SIG-M5 (cell line): ENCODE measurements around the gene ITLN2.
"Not testable (repeated sequence)": the region's sequence is repeated elsewhere in the genome, so short reads cannot be mapped to it uniquely, and the experiment has no call there.

Experiments used
- DNase-seq: peaks from one replicate; lab custom pipeline; 2025; lab: John Stamatoyannopoulos, UW

Gene ITLN2

GRCh38 chr1:160954158-160955104 lies at the start of gene ITLN2:
Gene ITLN2, minus strand, starts transcription at chr1:160954809. Its CDS starts 68 bp downstream, at chr1:160954741.
- no peak for DNase-seq

- DNase-seq: no peak
Observed at GRCh38 chr1:161001525-161001924, 46.9 kb upstream of the ITLN2 start.

- no peak for DNase-seq
Observed at GRCh38 chr1:161000736-161001480, 46.3 kb upstream of the ITLN2 start.

- no peak for DNase-seq
Observed at GRCh38 chr1:160999376-160999775, 44.8 kb upstream of the ITLN2 start.

GRCh38 chr1:160997323-160998038 lies 42.9 kb upstream of the ITLN2 start:
- DNase-seq: no peak

GRCh38 chr1:160996178-160996577 lies 41.6 kb upstream of the ITLN2 start:
- no peak for DNase-seq

- no peak for DNase-seq
Observed at GRCh38 chr1:160993544-160994193, 39.1 kb upstream of the ITLN2 start.

- not testable (repeated sequence) for DNase-seq
Observed at GRCh38 chr1:160992036-160992435, 37.4 kb upstream of the ITLN2 start.

- no peak for DNase-seq
Observed at GRCh38 chr1:160987359-160988050, 32.9 kb upstream of the ITLN2 start.

GRCh38 chr1:160985723-160986122 lies 31.1 kb upstream of the ITLN2 start:
- no peak for DNase-seq

GRCh38 chr1:160981584-160982411 lies 27.2 kb upstream of the ITLN2 start:
- no peak for DNase-seq

- no peak for DNase-seq
Observed at GRCh38 chr1:160979286-160979685, 24.7 kb upstream of the ITLN2 start.

GRCh38 chr1:160978510-160978927 lies 23.9 kb upstream of the ITLN2 start:
- no peak for DNase-seq

GRCh38 chr1:160975026-160975425 lies 20.4 kb upstream of the ITLN2 start:
- DNase-seq: no peak

GRCh38 chr1:160973491-160973890 lies 18.9 kb upstream of the ITLN2 start:
- DNase-seq: no peak

GRCh38 chr1:160972939-160973338 lies 18.3 kb upstream of the ITLN2 start:
- DNase-seq: no peak

- no peak for DNase-seq
Observed at GRCh38 chr1:160971618-160972056, 17.0 kb upstream of the ITLN2 start.

- no peak for DNase-seq
Observed at GRCh38 chr1:160963521-160963920, 8.9 kb upstream of the ITLN2 start.

- no peak for DNase-seq
Observed at GRCh38 chr1:160961419-160961818, 6.8 kb upstream of the ITLN2 start.

GRCh38 chr1:160956966-160957365 lies 2.4 kb upstream of the ITLN2 start:
- DNase-seq: no peak
